Skin of body (tissue), 2 donors: ENCODE data around the gene NIT1. TPM values are rescaled to one million over a fixed set of nuclear protein-coding genes. Genes with fewer than 3 reads are reported as not detected.
A peak's percentile ranks its signal among the peaks of the same experiment; 100 is the strongest.
"Not testable (repeated sequence)": the region's sequence is repeated elsewhere in the genome, so short reads cannot be mapped to it uniquely, and the experiment has no call there.

Experiments
- DNase-seq: peaks from one replicate; lab custom pipeline; 2025; lab: John Stamatoyannopoulos, UW
- total RNA-seq: library from RNA; depleted of rRNA; stranded (reverse); fragments of >200 nt; gene quantifications from one replicate; pipeline ENCODE4 v1.2.3, GENCODE V29; 2014

The NIT1 gene
- total RNA-seq, 1 donor from 2014 or later, result 19.3 TPM

DNA sequence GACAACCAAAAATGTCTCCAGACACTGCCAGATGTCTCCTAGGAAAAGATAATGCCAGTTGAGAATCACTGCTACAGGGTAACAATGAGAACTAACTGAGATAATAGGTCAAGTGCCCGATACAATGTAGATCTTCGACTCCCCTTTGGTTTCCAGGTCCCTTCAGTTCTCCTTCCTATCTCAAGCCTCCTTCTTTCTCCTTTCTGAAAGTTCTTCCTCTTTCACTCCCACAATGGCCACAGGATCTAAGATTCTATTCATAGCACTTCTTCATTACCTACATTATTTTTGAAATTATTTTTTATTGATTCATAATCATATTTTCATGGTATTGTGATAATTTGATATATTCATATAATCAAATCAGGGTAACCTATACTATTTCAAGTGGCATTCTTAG is 6.4 kb upstream of the NIT1 start:
- DNase-seq, result no peak

DNA sequence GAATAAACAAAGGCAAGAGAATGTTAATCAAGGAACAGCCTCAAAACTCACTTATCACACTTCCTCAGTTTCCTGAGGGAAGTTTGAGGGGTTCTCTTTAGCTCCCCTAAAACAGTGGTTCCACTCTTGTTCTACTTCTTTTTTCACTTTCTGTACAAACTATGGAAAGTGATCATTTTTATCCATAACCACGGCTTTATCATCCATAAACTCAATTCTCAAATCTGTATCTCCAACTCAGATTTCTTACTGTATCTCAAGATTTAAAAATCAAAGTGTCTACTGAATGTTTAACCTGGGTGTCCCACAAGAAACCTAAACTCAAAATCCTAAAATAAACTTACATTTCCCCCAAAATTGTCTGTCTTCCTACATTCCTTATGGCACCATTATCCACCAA is 4.0 kb upstream of the NIT1 start:
- DNase-seq, result no peak

DNA sequence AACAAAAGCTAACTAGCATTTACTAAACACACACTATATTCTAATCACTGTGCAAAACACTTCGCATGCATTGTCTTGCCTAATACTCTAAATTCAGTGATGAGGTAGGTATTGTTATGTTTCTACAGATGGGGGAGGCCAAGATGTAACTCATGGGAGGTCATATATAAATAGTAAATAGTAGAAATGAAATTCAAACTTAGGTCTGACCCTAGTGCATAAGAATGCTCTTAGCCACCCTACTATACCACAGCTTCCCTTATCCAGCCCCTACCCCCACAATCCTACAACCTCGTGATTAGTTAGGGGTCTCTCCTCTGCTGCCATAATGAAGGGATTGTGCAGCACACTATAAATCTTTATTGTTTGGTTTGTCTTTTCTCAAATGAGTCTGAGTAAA is 3.3 kb upstream of the NIT1 start:
- no peak for DNase-seq

DNA sequence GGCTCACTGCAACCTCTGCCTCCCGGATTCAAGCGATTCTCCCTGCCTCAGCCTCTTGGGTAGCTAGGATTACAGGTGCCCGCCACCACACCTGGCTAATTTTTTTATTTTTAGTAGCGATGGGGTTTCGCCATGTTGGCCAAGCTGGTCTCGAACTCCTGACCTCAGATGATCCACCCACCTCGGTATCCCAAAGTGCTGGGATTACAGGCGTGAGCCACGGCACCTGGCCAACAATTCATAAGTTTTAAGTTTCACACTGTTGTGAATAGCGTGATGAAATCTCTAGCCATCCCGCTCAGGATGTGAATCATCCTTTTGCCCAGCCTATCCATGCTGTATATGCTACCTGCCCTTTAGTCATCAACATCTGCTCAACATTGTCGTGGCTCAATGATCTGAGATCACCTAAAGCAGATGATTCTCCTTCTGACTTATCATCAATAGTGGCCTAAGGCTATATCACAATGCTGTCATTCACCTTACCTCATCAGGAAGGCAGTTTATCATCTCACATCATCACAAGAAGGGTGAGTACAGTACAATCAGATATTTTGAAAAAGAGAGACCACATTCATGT is 2.7 kb upstream of the NIT1 start:
- no peak for DNase-seq

DNA sequence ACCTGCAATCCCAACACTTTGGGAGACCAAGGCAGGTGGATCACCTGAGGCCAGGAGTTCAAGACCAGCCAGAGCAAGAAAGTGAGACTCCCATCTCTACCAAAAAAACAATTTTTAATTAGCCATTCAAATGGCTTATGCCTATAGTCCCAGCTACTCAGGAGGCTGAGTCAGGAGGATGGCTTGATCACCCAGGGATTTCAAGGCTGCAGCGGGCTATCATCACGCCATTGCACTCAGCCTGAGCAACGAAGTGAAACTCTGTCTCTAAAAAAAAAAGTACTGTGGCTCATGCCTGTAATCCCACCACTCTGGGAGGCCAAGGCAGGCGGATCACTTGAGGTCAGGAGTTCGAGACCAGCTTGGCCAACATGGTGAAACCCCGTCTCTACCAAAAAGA is 1.9 kb upstream of the NIT1 start:
- DNase-seq, result not testable (repeated sequence)

DNA sequence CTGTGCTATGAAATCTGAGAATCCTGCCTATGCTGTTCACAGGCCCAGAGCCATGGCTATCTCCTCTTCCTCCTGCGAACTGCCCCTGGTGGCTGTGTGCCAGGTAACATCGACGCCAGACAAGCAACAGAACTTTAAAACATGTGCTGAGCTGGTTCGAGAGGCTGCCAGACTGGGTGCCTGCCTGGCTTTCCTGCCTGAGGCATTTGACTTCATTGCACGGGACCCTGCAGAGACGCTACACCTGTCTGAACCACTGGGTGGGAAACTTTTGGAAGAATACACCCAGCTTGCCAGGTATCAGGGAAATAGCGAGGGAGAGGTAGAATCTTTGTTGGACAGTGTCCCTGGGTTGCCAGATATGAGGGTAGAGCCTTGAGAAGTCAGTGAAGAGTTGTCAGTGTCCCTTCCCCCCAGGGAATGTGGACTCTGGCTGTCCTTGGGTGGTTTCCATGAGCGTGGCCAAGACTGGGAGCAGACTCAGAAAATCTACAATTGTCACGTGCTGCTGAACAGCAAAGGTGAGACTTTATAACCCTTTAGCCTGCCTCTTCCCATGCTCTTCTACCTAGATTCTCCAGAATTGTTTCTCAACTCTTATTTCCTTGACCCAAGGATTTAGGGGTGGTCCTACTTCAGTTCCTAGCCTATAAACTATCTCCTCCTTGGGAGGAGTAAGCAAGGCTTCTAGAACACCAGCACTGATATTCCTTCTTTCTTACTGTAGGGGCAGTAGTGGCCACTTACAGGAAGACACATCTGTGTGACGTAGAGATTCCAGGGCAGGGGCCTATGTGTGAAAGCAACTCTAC is 1.4 kb downstream of the NIT1 start:
- peak; percentile 42 for DNase-seq

DNA sequence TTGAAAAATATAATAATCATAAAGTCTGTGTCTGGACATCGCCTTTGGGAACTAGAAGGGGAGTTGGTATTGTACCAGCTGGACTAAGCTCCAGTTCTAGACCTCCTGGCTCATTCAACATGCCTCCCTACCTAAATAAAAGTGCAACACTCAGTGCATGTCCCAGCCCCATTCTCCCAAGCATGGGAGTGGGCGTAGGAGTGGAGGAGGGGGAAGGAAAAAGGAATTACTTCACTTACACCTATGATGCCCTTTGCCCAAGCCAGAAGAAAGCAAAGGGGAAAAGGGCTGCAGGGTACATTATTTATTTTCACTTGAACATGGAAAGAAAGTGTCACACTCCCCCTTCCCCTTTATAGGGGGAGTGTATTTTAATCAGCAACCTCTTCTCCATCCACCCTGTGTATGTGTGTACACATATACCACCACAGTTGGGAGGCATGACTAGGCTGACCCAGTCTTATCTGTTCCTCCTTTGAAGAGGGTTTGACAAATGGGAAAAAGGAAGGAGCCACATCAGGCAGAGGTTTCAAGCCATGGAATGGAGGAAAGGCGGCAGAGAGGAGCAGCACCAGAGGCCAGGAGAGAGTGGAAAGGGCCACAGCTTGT is 3.2 kb downstream of the NIT1 start:
- DNase-seq, result no peak

DNA sequence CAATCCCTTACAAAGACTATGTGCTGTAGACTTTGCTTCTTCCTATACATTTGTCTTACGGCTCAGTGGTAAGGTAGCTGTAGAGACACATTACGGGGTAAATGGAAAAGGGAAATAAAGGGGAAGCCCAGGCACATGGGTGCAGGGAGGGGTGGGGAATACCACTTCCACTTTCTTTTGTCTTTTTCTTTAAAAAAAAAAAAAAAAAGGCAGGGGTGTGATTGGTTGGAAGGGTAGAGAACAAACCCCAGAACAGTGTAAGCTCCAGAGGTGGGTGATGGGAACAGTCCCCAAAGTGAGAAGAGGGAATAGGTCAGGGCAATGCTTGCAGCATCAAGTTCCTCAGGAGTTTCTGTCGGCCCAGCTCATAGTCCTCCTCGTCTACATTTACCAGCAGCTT is 3.9 kb downstream of the NIT1 start:
- no peak for DNase-seq

DNA sequence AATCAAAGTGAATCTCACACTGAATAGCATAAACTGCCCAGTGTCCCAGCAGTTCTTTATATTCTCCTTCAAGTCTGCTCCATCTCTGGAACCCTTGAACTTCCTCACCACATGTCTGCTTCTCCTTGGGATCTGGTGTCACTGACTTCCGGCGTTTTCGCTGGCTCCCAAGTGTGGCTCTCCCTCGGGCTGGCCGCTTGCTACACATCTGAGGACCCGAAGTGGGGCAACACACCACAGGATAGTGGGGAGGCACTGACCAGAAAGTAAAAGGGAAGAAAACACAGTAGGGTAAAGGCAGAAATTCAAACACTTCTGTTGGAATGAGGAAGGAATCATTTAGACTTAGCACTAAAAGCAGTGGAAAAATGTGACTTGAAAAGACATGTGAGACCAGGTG is 5.1 kb downstream of the NIT1 start:
- no peak for DNase-seq

DNA sequence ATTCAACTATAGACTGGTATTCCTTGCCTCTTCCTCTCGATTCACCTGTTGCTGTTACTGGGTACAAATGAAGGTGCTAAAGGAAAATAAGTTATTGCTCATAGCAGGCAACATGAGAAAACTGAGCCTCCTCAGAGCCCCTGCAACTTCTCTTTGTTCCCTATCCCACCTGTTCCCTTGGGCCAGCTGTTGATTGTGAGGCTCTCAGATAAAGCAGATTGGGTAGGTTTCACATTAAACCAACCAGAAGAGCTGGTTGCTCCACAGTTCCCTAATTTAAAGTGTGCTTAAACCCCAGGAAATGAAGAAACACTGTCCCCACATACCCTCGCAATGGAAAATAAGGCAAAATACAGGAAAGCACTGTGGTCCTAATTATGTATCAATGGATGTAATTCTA is 9.7 kb downstream of the NIT1 start:
- no peak for DNase-seq

DNA sequence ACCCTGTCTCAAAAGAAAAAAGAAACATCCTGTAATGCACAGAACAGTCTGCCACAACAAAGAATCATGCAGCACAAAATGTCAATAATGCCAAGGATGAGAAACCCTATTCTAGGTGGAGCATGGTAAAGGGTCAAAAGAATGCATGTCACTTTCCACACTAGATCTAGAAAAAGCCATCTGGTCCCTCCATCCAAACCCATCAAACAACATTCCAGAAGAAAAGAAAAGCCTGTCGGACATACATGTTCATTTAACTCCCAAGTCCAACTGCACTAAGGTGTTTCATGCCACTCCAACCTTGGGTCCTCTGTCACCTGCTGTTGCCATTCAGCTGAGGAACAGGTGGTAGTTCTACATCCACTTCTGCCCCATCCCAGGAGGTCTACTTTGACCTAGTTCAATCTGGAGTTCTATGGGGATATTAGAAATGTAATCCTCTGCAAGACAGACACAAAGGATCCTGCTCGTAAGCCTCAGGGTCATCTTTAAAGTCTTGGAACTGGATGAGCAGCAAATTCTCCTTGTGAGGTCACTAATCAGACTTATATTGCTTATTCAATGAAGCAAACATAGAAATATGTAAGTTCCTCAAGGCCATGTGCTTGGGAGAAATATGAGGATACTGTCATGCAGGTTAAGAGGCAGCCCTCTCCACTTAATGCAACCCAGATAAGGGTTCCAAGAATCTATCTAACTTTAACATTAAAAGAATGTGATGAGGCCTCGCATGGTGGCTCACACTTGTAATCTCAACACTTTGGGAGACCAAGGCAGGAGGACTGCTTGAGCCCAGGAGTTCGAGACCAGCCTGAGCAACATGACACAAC is 10.9 kb downstream of the NIT1 start:
- no peak for DNase-seq

DNA sequence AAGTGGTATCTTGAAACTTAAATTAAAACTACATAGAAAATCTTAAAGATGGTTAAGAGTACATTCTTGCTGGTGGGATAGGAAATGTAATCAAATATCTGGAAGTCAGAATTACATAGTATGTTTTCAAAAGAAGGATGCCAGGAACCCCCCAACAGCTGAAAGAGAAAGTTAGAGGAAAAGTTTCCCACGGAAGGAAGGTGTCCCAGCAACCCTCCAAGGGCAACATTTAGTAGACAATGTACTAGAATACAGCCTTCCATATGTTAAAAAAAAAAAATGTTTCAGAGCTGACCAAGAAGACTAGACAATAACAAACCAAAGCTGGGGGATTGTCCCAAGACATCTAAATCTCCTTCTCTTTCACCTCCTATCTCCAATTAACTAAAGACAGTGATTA is 12.4 kb downstream of the NIT1 start:
- DNase-seq, result no peak

DNA sequence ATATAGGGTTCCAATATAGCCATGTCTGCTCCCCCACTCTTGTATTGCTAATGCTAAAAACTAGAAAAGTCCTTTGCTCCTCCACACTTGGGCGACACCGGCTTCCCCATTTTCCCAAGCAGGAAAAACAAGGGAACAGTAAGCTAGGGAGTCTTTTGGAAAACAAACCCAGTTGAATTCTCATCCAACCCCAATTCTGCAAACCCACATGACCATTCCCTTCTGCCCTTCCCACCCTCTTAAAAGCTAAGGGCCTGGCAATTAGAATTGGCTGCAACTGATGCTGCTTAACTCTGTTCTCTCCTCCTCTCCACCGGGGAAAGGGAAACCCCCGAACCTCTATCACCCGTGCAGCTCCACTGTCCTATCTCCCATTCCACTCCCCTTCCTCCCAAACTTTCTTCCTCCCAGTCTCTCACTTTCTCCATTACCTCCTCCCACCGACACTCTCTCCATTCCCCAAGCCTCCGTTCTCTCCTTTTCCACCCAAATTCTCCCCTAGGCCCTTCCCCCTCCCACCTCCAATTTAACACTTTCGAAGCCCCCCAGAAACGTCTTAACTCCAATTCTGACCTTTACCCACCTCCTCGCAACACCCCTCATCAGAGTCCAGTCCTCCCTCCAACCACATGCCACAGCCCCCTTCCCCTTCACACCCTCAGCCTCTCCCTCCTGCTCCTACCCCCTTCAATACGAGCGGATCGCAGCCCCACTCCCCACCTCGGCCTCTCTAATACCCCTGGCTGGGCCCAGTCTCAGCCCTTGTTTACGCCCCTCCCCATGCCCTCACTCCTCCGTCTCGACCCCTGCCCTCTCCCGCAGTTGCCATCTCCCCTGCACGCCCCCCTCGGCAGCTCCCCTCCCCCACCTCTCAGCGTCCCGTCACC is 13.9 kb downstream of the NIT1 start:
- no peak for DNase-seq

DNA sequence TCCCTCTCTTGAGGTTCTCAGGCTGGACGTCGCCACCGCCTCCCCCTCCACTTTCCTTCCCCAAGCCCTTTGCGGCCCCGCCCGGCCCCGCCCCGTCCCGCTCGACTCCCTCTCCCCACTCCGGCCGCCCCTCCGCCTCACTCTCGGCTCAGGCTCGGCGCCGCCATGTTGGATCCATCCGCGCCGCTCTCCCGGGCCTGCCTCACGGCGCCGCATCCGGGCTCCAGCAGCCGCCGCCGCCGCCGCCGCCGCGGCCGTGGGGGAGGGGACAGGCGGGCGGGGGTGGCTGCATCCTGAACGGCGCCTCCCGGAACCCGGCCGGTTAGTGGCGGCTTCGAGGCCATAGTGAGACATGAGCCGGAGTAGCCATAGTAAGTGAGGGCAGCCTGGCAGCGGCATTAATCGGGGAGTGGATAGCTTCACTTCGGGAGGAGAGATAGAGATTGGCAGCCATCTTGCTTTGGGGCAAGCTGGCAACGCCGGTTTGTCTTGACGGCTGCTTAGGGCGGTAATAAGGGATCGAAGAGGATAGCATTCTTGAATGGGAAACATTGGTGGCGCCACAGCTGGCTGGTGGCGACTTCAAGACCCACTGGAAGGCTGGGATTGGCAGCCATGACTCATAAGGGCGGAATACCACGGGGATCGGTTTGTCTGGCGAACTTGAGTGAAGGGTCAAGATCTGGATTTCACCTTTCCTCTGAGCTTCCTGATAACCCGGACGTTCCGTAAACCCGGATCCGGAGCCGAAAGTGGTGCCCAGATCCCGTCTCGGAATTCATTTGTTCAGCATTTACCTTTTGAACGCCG is 14.7 kb downstream of the NIT1 start, which contains the start of gene DEDD:
DEDD (minus strand) TSS at position 258 of the 810 bp plus-strand sequence. CDS start 8,205 bp downstream, outside the sequence.
- peak; percentile 97 for DNase-seq

DNA sequence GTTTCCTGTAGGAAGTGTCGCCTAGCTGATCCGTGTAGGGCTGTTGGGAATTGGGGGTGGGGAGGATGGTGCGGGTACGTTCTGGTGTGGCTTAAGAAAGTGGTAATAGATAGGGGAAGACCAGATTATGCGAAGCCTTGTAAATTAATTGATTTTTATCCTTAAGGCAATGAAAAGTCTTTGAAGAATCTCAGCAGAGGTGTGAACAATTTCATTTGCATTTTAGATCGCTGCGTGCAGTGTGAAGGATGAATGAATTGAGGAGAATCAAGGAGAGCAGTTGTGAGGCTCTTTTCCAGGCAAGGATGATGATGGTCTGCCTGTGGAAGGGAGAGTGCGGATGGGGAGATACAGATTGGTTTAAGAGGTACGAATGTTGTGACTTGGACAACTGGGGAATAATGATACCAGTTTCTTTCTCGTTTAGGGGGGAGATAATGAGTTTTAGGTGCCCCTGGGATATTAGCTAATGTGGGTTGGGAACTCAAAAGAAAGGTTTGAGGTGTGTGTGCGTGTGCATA is 15.4 kb downstream of the NIT1 start:
- DNase-seq, result no peak

DNA sequence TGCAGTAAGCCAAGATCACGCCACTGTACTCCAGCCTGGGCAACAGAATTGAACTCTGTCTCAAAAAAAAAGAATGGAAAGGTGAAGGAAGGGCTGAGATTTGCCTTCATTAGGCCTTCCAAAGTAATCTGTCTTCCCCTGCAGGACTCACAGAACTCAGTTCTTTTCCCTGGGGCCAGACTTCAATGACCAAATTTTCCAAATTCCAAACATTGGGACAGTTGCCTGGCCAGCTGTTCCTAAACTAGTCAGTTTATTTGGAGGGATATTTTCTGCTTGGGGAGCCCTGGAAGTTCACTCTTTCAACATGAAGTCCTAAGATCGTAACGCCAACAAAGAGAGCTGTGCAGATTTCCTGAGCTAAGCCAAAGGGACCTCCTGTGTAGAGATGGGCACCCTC is 20.0 kb downstream of the NIT1 start:
- DNase-seq, result no peak

DNA sequence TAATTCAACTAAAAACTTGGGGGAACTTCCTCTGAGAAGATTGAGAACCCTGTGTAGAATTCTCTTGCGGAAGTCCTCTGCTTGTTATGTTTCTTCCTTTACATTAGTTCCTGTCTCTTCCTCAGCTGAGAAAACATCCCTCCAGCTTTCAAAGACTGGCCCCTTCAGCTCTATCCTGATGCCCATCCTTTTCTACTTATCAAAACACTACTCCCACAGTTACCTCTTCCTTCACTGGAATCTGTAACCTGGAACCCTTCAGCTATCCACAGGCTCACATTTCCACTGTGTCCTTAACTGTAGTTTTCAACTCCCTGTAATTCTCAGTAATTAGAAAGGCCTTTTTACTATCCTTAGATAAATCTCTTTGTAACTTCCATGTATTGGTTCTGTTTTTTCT is 20.5 kb downstream of the NIT1 start:
- no peak for DNase-seq

DNA sequence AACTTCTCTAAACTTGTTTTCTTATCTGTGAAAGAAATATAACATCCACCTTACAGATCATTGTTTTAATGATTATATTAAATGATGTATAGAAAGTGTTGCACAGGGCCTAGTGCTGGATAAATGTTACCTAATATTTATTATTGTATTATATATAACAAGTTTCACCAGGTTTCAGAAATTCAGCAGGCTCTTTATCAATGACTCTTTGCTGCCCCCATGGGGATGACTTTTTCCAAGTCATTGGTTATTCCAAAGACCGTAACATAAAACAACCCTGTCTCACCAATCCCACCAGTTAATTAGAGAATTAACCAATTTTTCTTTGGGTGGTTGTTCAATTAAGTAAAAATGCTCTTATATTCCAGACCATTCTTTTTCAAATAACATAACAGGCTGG is 21.9 kb downstream of the NIT1 start:
- peak; percentile 19 for DNase-seq

DNA sequence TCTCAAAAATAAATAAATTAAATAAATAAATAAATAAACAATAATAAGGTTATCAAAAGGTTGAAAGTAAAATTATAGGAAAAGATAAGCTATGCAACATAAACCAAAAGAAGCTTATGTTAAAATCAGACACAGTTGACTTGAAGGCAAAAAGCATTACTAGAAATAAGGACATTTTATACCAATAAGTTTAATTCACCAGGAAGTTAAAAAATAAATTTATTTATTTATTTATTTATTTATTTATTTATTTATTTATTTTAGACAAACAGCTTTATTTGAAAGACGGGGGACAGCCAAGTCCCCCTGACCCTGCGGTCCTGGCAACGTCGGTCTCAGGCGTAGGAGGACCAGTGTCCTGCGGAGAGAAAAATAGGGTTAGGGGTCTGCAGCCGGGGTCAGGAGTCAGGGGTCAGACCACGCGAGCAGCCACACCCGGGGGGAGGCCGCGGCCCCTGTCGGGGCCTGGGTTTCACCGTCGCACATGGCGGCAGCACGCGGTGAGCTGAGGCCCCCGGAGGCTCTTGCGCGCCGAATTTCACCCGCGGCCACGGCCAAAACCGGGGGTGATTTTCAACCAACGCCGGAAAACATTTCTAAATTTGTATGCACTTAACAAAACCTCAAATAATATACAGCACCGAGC is 23.0 kb downstream of the NIT1 start:
- no peak for DNase-seq
